Aorta (tissue), 5 donors: Measurements from ENCODE around the gene SCD. TPM values are rescaled to one million over a fixed set of nuclear protein-coding genes. Genes with fewer than 3 reads are reported as not detected.
"Not testable (repeated sequence)": the region's sequence is repeated elsewhere in the genome, so short reads cannot be mapped to it uniquely, and the experiment has no call there.

Source experiments
- ATAC-seq: fragments of 200-7000 bp; cut with Tn5 transposase; one replicate; pipeline ENCODE4 v1.9.1; 2022; ENCODE audit warnings: moderate library complexity; ENCODE audit not compliant: low FRiP score
- DNase-seq, 2 donors: peaks; one replicate each; pipeline ENCODE4 v3.0.0-alpha.2; 2020
- H3K27ac ChIP-seq, 2 donors: one replicate each; pipeline ENCODE4 v1.5.1; 2013; ENCODE audit warnings: low read length in 2 of 2, mild to moderate bottlenecking in 2 of 2, moderate library complexity in 2 of 2, control low read depth in 1 of 2, inconsistent platforms in 1 of 2, low read depth in 1 of 2
- H3K27me3 ChIP-seq, 2 donors: one replicate each; pipeline ENCODE4 v1.6.1; 2013; ENCODE audit warnings: control low read depth in 1 of 2, low read length in 1 of 2, mild to moderate bottlenecking in 1 of 2, moderate library complexity in 1 of 2; ENCODE audit not compliant: insufficient read depth in 2 of 2, control insufficient read depth in 1 of 2
- H3K36me3 ChIP-seq, 2 donors: one replicate each; pipeline ENCODE4 v1.6.1; 2013; ENCODE audit warnings: control low read depth in 1 of 2, low read length in 1 of 2, mild to moderate bottlenecking in 1 of 2; ENCODE audit not compliant: insufficient read depth in 2 of 2, control insufficient read depth in 1 of 2
- H3K4me1 ChIP-seq, 2 donors: one replicate each; pipeline ENCODE4 v1.6.1; 2013; ENCODE audit warnings: low read length in 2 of 2, control low read depth in 1 of 2, mild to moderate bottlenecking in 1 of 2, moderate library complexity in 1 of 2; ENCODE audit not compliant: insufficient read depth in 2 of 2, control insufficient read depth in 1 of 2
- H3K4me3 ChIP-seq, 2 donors: one replicate each; pipeline ENCODE4 v1.5.1; 2013; ENCODE audit warnings: low read length in 2 of 2, control low read depth in 1 of 2, mild to moderate bottlenecking in 1 of 2
- H3K9me3 ChIP-seq: one replicate; pipeline ENCODE4 v1.6.1; 2013; ENCODE audit warnings: mild to moderate bottlenecking, low read length; ENCODE audit not compliant: control insufficient read depth
- WGBS, 2 donors: extraction: QIAGEN DNeasy Blood & Tissue Kit; methylation state at CpG; one replicate each; pipeline ENCODE4 v1.1.7; 2013; 5-methylcytosine and 5-hydroxymethylcytosine counted together
- intact Hi-C, 2 donors: fragments of 100-400 bp; cut with DNase I; formaldehyde crosslinking; loops; one replicate each; pipeline versions ENCODE4 v1.14.2 to v1.15.0; 2022
- polyA plus RNA-seq, 2 donors: library from polyadenylated mRNA; stranded (reverse); fragments of 200-250 nt; gene quantifications; one replicate each; pipeline ENCODE4 v1.2.3, GENCODE V29; 2013
- total RNA-seq, 2 donors: library from RNA; stranded (reverse); fragmentation: NEBNext Ultra II Directional; extraction: Animal tissue kit (Norgen Biotek cat#: 25700); gene quantifications; one replicate each; pipeline ENCODE4 v1.2.1, GENCODE V29; 2021
- donor health status: healthy with polysubstance abuse.
- donor health status: Bipolar disorder and iron deficiency.
- donor health status: DM: no; HTN: no; CAD: no.
- donor health status: DM: no; HTN: no; CAD: no.
- donor health status: DM: yes; HTN: yes; CAD: no.

SCD gene
- total and polyA plus RNA-seq, 4 donors = 1.6 to 47.3 (median 17.7) TPM

DNA sequence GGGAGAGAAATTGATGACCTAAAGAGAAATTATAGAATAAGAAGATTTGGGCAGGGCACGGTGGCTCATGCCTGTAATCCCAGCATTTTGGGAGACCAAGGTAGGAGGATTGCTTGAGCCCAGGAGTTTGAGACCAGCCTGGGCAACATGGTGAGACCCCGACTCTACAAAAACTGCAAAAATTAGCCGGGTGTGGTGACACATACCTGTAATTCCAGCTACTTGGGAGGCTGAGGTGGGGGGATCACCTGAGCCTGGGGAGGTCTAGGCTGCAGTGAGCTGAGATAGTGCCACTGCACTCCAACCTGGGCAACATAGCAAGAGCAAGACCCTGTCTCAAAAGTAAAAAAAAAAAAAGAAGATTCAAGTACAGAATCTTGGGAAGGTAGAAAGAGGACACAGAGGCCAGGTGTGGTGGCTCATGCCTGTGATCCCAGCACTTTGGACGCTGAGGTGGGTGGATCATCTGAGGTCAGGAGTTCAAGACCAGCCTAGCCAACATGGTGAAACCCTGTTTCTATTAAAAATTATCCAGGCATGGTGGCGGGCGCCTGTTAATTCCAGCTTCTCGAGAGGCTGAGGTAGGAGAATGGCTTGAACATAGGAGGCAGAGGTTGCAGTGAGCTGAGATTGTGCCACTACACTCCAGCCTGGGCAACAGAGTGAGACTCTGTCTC is 27.8 kb downstream of the SCD start:
- H3K4me1 ChIP-seq, H3K9me3 ChIP-seq, intact Hi-C loops, ATAC-seq, DNase-seq, H3K36me3 ChIP-seq, H3K27me3 ChIP-seq, H3K27ac ChIP-seq: not testable (repeated sequence)
- peak overlapping the region in 1 of 2 donors; percentile 38 for H3K4me3 ChIP-seq
- 79 to 86% methylated on average over 7 of the region's 7 CpGs for WGBS, 2 donors

GRCh38 chr10:100376656-100377055 is 29.6 kb downstream of the SCD start:
- H3K4me3 ChIP-seq, H3K27me3 ChIP-seq, DNase-seq, intact Hi-C loops, ATAC-seq, H3K27ac ChIP-seq, H3K4me1 ChIP-seq, H3K9me3 ChIP-seq, H3K36me3 ChIP-seq: not testable (repeated sequence)
- WGBS, 2 donors = 85 to 95% methylated on average over 6 of the region's 6 CpGs

GRCh38 chr10:100377830-100378229 is 30.8 kb downstream of the SCD start:
- intact Hi-C loops = no loop called here
- Histone ChIP-seq H3K27ac (no peak overlapping the region), H3K4me1 (peaks cover 0 to 4% of the 10 kb centered on the region in 2 donors), H3K27me3 (no peaks in the 10 kb centered on the region), H3K4me3 (no peak overlapping the region), H3K9me3 (no peaks in the 10 kb centered on the region), H3K36me3 (no peaks in the 10 kb centered on the region)
- no peak for ATAC-seq
- WGBS, 2 donors = 92 to 94% methylated on average over 5 of the region's 5 CpGs
- DNase-seq = no peak

GRCh38 chr10:100380400-100380799 is 33.4 kb downstream of the SCD start:
- Histone ChIP-seq H3K4me3 (no peak overlapping the region), H3K9me3 (no peaks in the 10 kb centered on the region), H3K4me1 (no peaks in the 10 kb centered on the region), H3K27me3 (no peaks in the 10 kb centered on the region), H3K36me3 (no peaks in the 10 kb centered on the region), H3K27ac (no peak overlapping the region)
- ATAC-seq = no peak
- intact Hi-C loops = loop anchor here in 1 of 2 donors (5.0 kb wide), 1 partner anchor 47 kb away; no protein-coding TSS in a partner anchor
- no peak for DNase-seq
- WGBS, 2 donors = 95 to 96% methylated on average over 3 of the region's 3 CpGs

DNA sequence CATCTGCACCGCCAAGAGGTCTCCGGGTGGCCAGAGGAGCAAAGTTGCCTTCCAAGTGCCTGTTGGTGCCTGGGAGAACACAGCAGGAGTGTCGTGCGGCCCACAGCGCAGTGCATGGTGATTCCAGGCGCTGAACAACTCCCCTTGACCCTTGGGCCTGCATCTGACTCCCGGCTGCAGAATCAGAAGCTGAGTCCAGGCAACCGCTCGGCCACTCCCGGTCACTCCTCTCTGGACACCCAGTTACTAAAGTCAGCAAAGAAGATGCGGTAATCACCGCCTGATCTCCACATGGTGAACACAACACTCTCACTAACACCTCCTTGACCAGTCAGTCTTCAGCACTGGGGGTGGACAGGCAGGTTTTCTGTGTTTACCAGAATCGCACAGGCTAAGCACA is 35.5 kb downstream of the SCD start:
- WGBS, 2 donors = 96% methylated on average over 13 of the region's 13 CpGs
- Histone ChIP-seq H3K27me3 (no peaks in the 10 kb centered on the region), H3K4me3 (no peak overlapping the region), H3K4me1 (no peaks in the 10 kb centered on the region), H3K36me3 (no peaks in the 10 kb centered on the region), H3K9me3 (no peaks in the 10 kb centered on the region), H3K27ac (no peak overlapping the region)
- ATAC-seq = no peak
- DNase-seq = no peak
- intact Hi-C loops = loop anchor here in 1 of 2 donors (5.0 kb wide), 1 partner anchor 45 kb away; no protein-coding TSS in a partner anchor

DNA sequence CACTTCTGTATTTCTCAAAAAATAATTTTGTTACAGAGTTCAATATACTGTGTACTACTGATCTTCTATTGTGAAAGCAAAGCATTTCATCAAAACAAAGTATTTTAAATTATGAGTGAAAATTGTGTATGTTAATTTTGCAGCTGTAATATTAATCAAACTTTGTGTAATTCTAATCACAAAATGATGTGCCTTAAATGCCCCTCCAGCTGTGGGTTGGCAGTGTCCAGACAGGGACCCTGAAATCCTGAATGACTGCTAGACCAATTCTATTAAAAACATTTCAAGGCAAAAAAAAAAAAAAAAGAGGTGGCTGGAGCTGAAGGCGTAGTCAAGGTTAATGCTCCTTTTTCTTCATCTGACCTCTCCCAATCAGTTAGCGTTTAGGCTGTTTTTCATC is 36.2 kb downstream of the SCD start:
- no peak for DNase-seq
- Histone ChIP-seq H3K36me3 (no peaks in the 10 kb centered on the region), H3K27me3 (no peaks in the 10 kb centered on the region), H3K9me3 (no peaks in the 10 kb centered on the region), H3K4me3 (no peak overlapping the region), H3K4me1 (no peaks in the 10 kb centered on the region), H3K27ac (no peak overlapping the region)
- intact Hi-C loops = loop anchor here in 1 of 2 donors (5.0 kb wide), 1 partner anchor 44 kb away; no protein-coding TSS in a partner anchor
- WGBS, 2 donors = 88 to 89% methylated on average over 2 of the region's 2 CpGs
- no peak for ATAC-seq

GRCh38 chr10:100391163-100392002 is 44.4 kb downstream of the SCD start:
- Histone ChIP-seq H3K4me1 (no peaks in the 10 kb centered on the region), H3K36me3 (no peaks in the 10 kb centered on the region), H3K27ac (no peak overlapping the region), H3K9me3 (no peaks in the 10 kb centered on the region), H3K27me3 (no peaks in the 10 kb centered on the region), H3K4me3 (no peak overlapping the region)
- intact Hi-C loops = no loop called here
- DNase-seq (no peak), ATAC-seq (no peak)
- 62 to 65% methylated on average over 4 of the region's 4 CpGs for WGBS, 2 donors

- H3K27me3 ChIP-seq = no peaks in the 10 kb centered on the region
- H3K27ac ChIP-seq = no peak overlapping the region
- no peaks in the 10 kb centered on the region for H3K4me1 ChIP-seq
- no peak for ATAC-seq
- no peak overlapping the region for H3K4me3 ChIP-seq
- 92 to 94% methylated on average over 1 of the region's 1 CpG for WGBS, 2 donors
- DNase-seq = no peak
- intact Hi-C loops = no loop called here
- H3K9me3 ChIP-seq = no peaks in the 10 kb centered on the region
- no peaks in the 10 kb centered on the region for H3K36me3 ChIP-seq
Measured at GRCh38 chr10:100392686-100393003, 45.6 kb downstream of the SCD start.

GRCh38 chr10:100395626-100396025 is 48.6 kb downstream of the SCD start:
- 98 to 99% methylated on average over 2 of the region's 2 CpGs for whole genome bisulfite sequencing, 2 donors
- intact Hi-C loops = no loop called here
- no peak overlapping the region for H3K4me3 ChIP-seq
- DNase-seq (no peak), ATAC-seq (no peak)
- H3K9me3 ChIP-seq = no peaks in the 10 kb centered on the region
- no peaks in the 10 kb centered on the region for H3K27me3 ChIP-seq
- no peaks in the 10 kb centered on the region for H3K36me3 ChIP-seq
- H3K4me1 ChIP-seq = no peaks in the 10 kb centered on the region
- no peak overlapping the region for H3K27ac ChIP-seq
